A673 (cell line): Measurements from ENCODE around the gene APOA5. TPM values are rescaled to one million over a fixed set of nuclear protein-coding genes. Genes with fewer than 3 reads are reported as not detected.
A peak's percentile ranks its signal among the peaks of the same experiment; 100 is the strongest.
"Not testable (repeated sequence)": the region's sequence is repeated elsewhere in the genome, so short reads cannot be mapped to it uniquely, and the experiment has no call there.

Source experiments
- BruUV-seq: library from RNA; stranded (reverse); fragments of 400-500 nt; replicated peaks from 2 replicates; lab custom pipeline; 2021; lab: Mats Ljungman, UMichigan
- CTCF ChIA-PET: fragments of 300-600 bp; sonication (Branson Sonifier 250); formaldehyde crosslinking; loops from one replicate; lab custom pipeline; 2022; ENCODE audit warnings: antibody characterized with exemption; lab: Charles Lee
- POLR2A ChIA-PET: fragments of 300-600 bp; sonication (Branson Sonifier 250); formaldehyde crosslinking; loops from one replicate; lab custom pipeline; 2022; ENCODE audit warnings: antibody characterized with exemption; ENCODE audit not compliant: low non-redundant PET; lab: Charles Lee
- DNase-seq: peaks from one replicate; pipeline ENCODE4 v3.0.0-alpha.2; 2015; ENCODE audit warnings: low spot score
- H3K27ac ChIP-seq: fragments of 200-600 bp; sonication (generic); 2 replicates; pipeline ENCODE4 v1.5.1; 2016; ENCODE audit warnings: mixed run types, low read depth, mild to moderate bottlenecking, mixed read lengths, antibody characterized with exemption, low read length; ENCODE audit not compliant: poor library complexity, severe bottlenecking
- H3K27me3 ChIP-seq: fragments of 200-600 bp; sonication (generic); replicated peaks from 2 replicates; pipeline ENCODE4 v1.6.1; 2017; ENCODE audit warnings: mixed run types, low read depth, mild to moderate bottlenecking, mixed read lengths, antibody characterized with exemption, low read length; ENCODE audit not compliant: insufficient read depth, poor library complexity
- H3K36me3 ChIP-seq: fragments of 200-600 bp; sonication (generic); 2 replicates; pipeline ENCODE4 v1.6.1; 2016; ENCODE audit warnings: mixed run types, mild to moderate bottlenecking, mixed read lengths, antibody characterized with exemption, low read length; ENCODE audit not compliant: insufficient read depth, poor library complexity, severe bottlenecking
- H3K4me1 ChIP-seq: fragments of 200-600 bp; sonication (generic); 2 replicates; pipeline ENCODE4 v1.6.1; 2017; ENCODE audit warnings: mixed run types, mild to moderate bottlenecking, mixed read lengths, antibody characterized with exemption, low read length; ENCODE audit not compliant: insufficient read depth, poor library complexity, severe bottlenecking
- H3K4me3 ChIP-seq: fragments of 200-600 bp; sonication (generic); 2 replicates; pipeline ENCODE4 v1.5.1; 2016; ENCODE audit warnings: low read depth, mixed run types, mild to moderate bottlenecking, mixed read lengths, low read length; ENCODE audit not compliant: poor library complexity, severe bottlenecking
- H3K9me3 ChIP-seq: fragments of 200-600 bp; sonication (generic); 2 replicates; pipeline ENCODE4 v1.6.1; 2016; ENCODE audit warnings: mixed run types, low read depth, mild to moderate bottlenecking, mixed read lengths, antibody characterized with exemption, low read length; ENCODE audit not compliant: poor library complexity, severe bottlenecking
- CTCF ChIP-seq: fragments of 300-800, 200-600 bp; sonication (generic); conservative IDR thresholded peaks from 2 replicates; pipeline ENCODE4 v1.5.1; 2017; ENCODE audit warnings: low read depth, mild to moderate bottlenecking, antibody characterized with exemption, low read length, moderate library complexity, mixed read lengths
- EZH2 ChIP-seq: fragments of 200-600 bp; sonication (generic); IDR thresholded peaks from 2 replicates; pipeline ENCODE4 v1.6.1; 2017; ENCODE audit warnings: borderline replicate concordance, low read depth, mild to moderate bottlenecking, mixed read lengths, antibody characterized with exemption, low read length; ENCODE audit not compliant: poor library complexity, severe bottlenecking
- intact Hi-C: fragments of 100-400 bp; cut with micrococcal nuclease; formaldehyde crosslinking; loops from one replicate; pipeline ENCODE4 v1.10.0; 2022; ENCODE audit not compliant: unreplicated experiment
- total RNA-seq: library from RNA; stranded (reverse); gene quantifications from 2 replicates; pipeline ENCODE4 v1.2.3, GENCODE V29; 2021

APOA5 gene
- total RNA-seq, 1 experiment from 2014 or later = not detected

GRCh38 chr11:116835791-116836631, 44.3 kb upstream of the APOA5 start:
- ChIA-PET CTCF (interaction anchor here (0.7 to 1.6 kb wide), 11 partner anchors 12 to 391 kb away, joined by 3 to 56 read pairs (median 4); partner anchors contain the start of genes APOA5, PAFAH1B2 and ZPR1), POLR2A (interaction anchor here (0.5 to 0.7 kb wide), 4 partner anchors 240 to 492 kb away, joined by 3 to 7 read pairs (median 4); partner anchors contain the start of gene CEP164)
- intact Hi-C loops = loop anchor here (1.0 kb wide), 1 partner anchor 45 kb away; the partner anchor contains the start of gene APOA5
- BruUV-seq = no TSS peak
- H3K4me3 ChIP-seq = peak overlapping the region; percentile 42
- no peaks in the 10 kb centered on the region for H3K9me3 ChIP-seq
- peak overlapping the region; percentile 5 for H3K27ac ChIP-seq
- H3K27me3 ChIP-seq = no peaks in the 10 kb centered on the region
- DNase-seq = peak; percentile 98
- TF ChIP-seq CTCF (peak; percentile 95), EZH2 (no peak)
- H3K4me1 ChIP-seq = peaks cover 6% of the 10 kb centered on the region
- H3K36me3 ChIP-seq = no peaks in the 10 kb centered on the region

GRCh38 chr11:116835042-116835772, 43.5 kb upstream of the APOA5 start:
- no peaks in the 10 kb centered on the region for H3K9me3 ChIP-seq
- DNase-seq = no peak
- H3K4me1 ChIP-seq = peaks cover 6% of the 10 kb centered on the region
- H3K27ac ChIP-seq = peak overlapping the region; percentile 5
- CTCF ChIA-PET = interaction anchor here (0.7 to 1.6 kb wide), 10 partner anchors 13 to 392 kb away, joined by 3 to 56 read pairs (median 4); partner anchors contain the start of genes APOA5, PAFAH1B2 and ZPR1
- no peaks in the 10 kb centered on the region for H3K36me3 ChIP-seq
- TF ChIP-seq CTCF (no peak), EZH2 (no peak)
- intact Hi-C loops = no loop called here
- no peaks in the 10 kb centered on the region for H3K27me3 ChIP-seq
- POLR2A ChIA-PET = interaction anchor here (0.5 to 0.7 kb wide), 3 partner anchors 304 to 493 kb away, joined by 3 to 7 read pairs (median 3); partner anchors contain the start of gene CEP164
- peak overlapping the region; percentile 42 for H3K4me3 ChIP-seq
- no TSS peak for BruUV-seq

- CTCF ChIA-PET = interaction anchor here (0.6 kb wide), 1 partner anchor 10 kb away, joined by 4 read pairs; no protein-coding TSS in a partner anchor
- H3K27ac ChIP-seq, DNase-seq, BruUV-seq, H3K4me3 ChIP-seq, H3K4me1 ChIP-seq, H3K9me3 ChIP-seq, H3K27me3 ChIP-seq, H3K36me3 ChIP-seq, intact Hi-C loops: not testable (repeated sequence)
- POLR2A ChIA-PET = interaction anchor here (0.6 kb wide), 1 partner anchor 36 kb away, joined by 3 read pairs; no protein-coding TSS in a partner anchor
Measured at GRCh38 chr11:116834535-116835041, 42.9 kb upstream of the APOA5 start.
